HG03139 (cell line): ENCODE data around the gene RESF1.
"Not testable (repeated sequence)": the region's sequence is repeated elsewhere in the genome, so short reads cannot be mapped to it uniquely, and the experiment has no call there.

ENCODE experiments used
- ATAC-seq: cut with Tn5 transposase; IDR thresholded peaks from one replicate; pipeline ENCODE4 v1.9.1; 2021; ENCODE audit not compliant: unreplicated experiment

Gene RESF1

DNA sequence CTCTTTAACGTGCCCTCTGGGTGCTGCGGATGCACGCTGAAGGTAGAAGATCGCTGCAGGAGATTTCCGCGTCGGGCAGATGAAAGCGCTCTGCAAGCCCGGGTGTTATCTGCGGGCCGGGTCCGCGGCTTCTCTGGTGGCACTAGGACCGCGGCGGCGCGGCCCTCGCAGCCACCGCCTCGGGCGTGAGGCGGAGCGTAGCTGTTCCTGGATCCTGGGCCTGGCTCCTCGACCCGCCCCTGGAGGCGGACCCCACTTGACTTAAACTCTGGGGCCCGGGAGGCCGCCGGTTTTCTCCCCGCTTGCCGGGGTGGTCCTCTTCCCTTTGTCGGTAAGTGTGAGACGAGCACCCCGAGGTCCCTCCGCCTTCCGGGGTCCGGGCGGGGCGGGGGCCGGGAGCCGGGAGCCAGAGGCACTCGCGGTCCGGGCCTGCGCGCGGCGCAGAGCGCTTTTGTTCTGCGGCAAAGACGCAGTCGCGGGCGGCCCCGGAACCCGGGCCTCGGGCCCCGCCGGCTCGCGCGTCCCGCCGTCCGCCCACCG, at the start of gene RESF1:
TSS of gene RESF1 (plus strand) at position 255 of the 540 bp plus-strand sequence. CDS start 21,541 bp downstream, outside the sequence.
- ATAC-seq = peak; percentile 87

DNA sequence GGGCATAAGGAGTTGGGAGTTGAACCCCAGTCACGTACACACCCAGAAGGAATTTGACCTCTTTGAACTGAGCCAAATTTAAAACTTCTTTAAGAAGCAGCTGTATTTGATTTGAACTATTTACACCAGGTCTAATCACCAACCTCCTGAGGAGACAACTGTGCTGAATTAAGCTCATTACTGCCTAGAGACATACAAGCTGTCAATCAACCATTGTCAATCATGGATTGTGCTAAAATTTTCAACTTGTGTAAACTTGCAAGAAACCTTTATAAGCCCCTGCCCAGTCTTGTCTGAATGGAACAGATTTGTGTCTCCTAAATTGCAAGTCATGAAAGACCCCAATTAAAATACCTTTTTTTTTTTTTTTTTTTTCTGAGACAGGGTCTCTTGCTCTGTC, 44.3 kb upstream of the RESF1 start:
- no peak for ATAC-seq

- ATAC-seq = no peak
Observed at GRCh38 chr12:31915446-31915845, 43.8 kb upstream of the RESF1 start.

- no peak for ATAC-seq
Observed at GRCh38 chr12:31922341-31923062, 36.7 kb upstream of the RESF1 start.

DNA sequence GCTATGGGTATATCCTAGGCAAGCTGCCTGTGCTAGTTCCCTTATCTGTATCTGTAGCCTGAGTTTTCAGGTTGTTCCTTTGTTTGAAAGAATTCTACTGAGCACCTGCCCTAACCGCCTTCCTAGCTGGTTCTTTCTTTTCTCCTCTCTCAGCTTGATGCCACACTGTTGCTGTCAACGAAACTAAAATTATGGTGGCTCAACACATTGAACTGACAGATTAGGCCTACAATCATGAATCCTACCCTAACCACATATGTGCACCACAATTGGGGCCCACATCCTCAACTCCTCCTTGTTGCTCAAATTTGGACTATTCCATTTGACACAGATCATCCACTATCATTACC, 36.2 kb upstream of the RESF1 start:
- no peak for ATAC-seq

- no peak for ATAC-seq
Observed at GRCh38 chr12:31928246-31929026, 30.8 kb upstream of the RESF1 start.

- ATAC-seq = no peak
Observed at GRCh38 chr12:31929027-31929526, 30.1 kb upstream of the RESF1 start.

DNA sequence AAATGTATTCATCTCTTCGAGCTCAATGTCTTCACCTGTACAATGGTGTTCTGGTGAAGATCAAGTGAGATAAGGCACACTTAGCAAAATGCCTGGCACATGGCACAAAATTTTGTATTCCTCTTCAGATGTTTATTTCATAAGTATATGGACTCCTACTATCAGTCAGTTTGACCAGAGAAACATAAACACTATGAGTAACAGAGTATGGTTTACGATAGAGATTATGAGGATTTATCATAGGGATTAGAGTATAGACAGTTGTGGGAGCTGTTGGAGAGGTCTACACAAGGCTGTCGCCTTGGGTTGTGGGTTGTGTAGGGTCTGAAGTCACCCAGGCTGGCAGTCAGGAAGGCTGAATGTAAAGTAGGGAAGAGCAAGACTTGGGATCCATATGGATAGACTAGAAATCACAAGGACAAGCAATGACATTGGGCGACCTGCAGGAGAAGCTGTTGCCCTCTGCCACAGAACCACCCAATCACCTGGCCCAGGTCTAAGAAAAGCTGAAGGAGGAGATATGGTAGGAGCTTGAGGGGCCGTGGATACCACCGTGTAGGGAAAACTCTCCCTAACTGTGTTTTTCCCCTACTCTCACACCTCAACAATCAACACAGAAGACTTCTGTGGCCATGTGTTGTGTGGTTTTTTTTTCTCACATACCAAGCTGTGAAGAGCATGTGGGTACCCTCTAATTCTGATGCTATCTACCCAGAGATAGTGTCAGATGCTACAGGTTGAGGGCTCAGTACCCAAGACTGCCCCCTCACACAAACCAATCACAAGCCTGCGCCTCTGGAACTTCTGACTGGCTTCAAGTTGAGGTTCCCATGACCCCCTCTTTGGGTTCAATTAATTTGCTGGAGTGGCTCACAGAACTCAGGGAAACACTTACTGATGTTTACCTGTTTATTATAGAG, 27.2 kb upstream of the RESF1 start:
- ATAC-seq = no peak

DNA sequence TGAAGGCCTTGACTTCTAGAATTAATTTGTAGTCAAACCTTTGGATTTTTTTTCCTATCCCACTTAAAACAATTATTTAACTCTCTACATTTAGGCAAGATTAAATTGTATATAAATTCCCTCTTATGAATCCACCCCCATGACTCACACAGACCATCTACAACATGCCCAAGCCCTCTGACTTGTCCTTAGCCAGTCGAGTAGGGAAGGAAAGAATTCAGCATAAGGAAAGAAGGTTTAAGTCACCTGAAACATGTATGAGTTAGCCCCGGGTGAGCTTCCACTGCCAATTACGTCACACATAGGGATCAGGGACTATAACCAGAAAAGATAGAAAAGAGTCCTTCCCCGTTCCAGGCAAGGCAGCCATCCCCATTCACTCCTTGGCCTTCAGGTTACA, 14.9 kb upstream of the RESF1 start:
- no peak for ATAC-seq

GRCh38 chr12:31947971-31948370, 11.2 kb upstream of the RESF1 start:
- ATAC-seq = no peak

DNA sequence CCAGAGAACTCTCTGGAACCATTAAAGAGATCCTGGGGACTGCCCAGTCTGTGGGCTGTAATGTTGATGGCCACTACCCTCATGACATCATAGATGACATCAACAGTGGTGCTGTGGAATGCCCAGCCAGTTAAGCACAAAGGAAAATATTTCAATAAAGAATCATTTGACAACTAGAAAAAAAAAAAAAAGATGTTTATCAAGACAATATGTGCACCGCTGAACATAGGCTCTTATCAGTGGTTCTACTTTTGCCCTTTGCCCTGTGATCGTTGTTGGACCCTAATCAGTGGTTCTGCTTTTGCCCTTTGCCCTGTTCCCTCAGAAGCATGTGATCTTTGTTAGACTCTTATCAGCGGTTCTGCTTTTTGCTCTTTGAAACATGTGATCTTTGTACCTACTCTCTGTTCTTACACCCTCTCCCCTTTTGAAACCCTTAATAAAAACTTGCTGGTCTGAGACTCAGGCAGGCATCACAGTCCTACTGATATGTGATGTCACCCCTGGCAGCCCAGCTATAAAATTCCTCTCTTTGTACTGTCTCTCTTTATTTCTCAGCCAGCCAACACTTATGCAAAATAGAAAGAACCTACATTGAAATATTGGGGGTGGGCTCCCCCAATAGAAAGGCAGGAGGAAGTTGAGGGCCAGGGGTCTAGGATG, 10.4 kb upstream of the RESF1 start:
- ATAC-seq = not testable (repeated sequence)

- ATAC-seq = no peak
Observed at GRCh38 chr12:31950088-31950487, 9.1 kb upstream of the RESF1 start.

- ATAC-seq = no peak
Observed at GRCh38 chr12:31950492-31950891, 8.7 kb upstream of the RESF1 start.

GRCh38 chr12:31951008-31951407, 8.2 kb upstream of the RESF1 start:
- ATAC-seq = no peak

GRCh38 chr12:31951939-31952338, 7.3 kb upstream of the RESF1 start:
- no peak for ATAC-seq

DNA sequence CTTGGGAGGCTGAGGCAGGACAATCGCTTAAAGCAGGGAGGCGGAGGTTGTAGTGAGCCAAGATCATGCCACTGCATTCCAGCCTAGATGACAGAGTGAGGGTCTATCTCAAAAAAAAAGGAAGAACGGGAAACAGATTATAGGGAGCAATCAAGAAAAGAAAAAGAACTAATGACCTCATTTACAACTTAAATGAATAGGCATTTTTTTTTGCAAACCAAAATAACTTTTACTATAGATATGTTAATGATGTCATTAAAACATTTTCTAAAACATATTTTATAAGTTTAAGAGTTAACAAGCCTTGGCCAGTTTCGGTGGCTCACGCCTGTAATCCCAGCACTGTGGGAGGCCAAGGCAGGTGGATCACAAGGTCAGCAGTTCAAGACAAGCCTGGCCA, 6.8 kb upstream of the RESF1 start:
- ATAC-seq = no peak

GRCh38 chr12:31954925-31955858, 4.0 kb upstream of the RESF1 start:
- no peak for ATAC-seq

DNA sequence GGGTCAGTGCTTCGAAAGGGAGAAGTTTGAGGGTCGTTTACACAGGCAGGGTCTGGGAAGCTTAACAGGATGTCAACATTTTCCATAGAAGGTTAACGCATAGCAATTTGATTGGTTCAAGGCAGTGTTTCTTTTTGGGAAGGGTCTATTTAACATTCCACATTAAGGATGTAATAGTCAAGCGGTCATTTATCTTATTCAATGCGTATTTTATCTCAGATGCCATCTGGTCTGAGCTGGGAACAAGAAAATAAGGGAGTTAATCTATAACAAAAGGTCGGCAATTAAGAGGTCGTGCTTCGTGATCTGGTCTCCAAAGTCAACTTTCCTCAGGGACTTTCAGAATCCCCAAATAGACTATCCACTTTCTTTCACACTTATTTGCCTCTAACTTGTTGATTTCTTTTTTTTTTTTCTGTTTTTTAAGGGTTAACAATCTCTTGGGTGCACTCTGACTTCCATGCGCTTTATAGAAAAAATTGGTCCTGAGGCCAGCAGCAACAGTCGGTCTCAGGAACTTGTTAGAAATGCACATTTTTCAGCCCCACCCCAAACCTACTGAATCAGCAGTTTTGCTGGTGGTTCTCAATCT, 550 bp upstream of the RESF1 start:
- ATAC-seq = no peak
